ENCODE results near the gene CDK19. TPM values are rescaled to one million over a fixed set of nuclear protein-coding genes. Genes with fewer than 3 reads are reported as not detected.

The CDK19 gene
- total RNA-seq, 2 donors from 2014 or later, result 16.8 to 20.8 TPM

DNA sequence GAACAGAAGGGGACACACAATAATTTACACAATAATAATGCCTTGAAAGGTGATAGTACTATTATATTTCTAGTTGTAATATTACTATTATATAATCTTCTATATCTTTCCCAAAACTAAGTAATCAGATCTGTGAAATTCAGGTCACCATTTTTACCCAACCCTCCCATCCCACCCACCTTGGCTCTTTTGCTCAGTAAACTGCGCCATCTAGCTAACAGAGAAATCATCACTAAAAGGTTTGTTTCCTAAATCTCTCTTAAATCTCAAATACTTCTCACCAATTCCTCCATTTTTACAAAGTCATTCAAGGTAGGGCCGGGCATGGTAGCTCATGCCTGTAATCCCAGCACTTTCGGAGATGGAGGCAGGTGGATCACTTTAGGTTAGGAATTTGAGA lies 83.4 kb downstream of the CDK19 start:
- no peaks in the 10 kb centered on the region for H3K27me3 ChIP-seq (ENCODE audit: control insufficient read depth, insufficient read depth, low read length, poor library complexity, severe bottlenecking)
- no peaks in the 10 kb centered on the region for H3K27me3 Mint-ChIP-seq (ENCODE audit: insufficient read depth)
- peaks cover 3% of the 10 kb centered on the region for H3K36me3 ChIP-seq (ENCODE audit: control insufficient read depth, insufficient read depth, low read length)
- H3K9me3 Mint-ChIP-seq, result no peaks in the 10 kb centered on the region
- no peak overlapping the region for H3K9ac ChIP-seq (ENCODE audit: extremely low read depth, low read length, poor library complexity, severe bottlenecking)
- 86 to 94% methylated on average over 1 to 3 of the region's 3 CpGs for WGBS, 2 experiments (ENCODE audit: insufficient coverage in 1 of 2, insufficient read length in 1 of 2)
- TF ChIP-seq, protein P1, sequence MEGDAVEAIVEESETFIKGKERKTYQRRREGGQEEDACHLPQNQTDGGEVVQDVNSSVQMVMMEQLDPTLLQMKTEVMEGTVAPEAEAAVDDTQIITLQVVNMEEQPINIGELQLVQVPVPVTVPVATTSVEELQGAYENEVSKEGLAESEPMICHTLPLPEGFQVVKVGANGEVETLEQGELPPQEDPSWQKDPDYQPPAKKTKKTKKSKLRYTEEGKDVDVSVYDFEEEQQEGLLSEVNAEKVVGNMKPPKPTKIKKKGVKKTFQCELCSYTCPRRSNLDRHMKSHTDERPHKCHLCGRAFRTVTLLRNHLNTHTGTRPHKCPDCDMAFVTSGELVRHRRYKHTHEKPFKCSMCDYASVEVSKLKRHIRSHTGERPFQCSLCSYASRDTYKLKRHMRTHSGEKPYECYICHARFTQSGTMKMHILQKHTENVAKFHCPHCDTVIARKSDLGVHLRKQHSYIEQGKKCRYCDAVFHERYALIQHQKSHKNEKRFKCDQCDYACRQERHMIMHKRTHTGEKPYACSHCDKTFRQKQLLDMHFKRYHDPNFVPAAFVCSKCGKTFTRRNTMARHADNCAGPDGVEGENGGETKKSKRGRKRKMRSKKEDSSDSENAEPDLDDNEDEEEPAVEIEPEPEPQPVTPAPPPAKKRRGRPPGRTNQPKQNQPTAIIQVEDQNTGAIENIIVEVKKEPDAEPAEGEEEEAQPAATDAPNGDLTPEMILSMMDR (conservative IDR thresholded peaks at IDR 0.05), result peak; percentile 40
- H3K4me3 ChIP-seq (ENCODE audit: low read length), result no peak overlapping the region
- no peak for DNase-seq
- no peak overlapping the region for H3K4me3 Mint-ChIP-seq
- peak overlapping the region; percentile 72 for H3K27ac Mint-ChIP-seq
- H3K4me1 ChIP-seq (ENCODE audit: control insufficient read depth, insufficient read depth, low read length), result no peaks in the 10 kb centered on the region
- H3K4me1 Mint-ChIP-seq, result no peaks in the 10 kb centered on the region
- no peak overlapping the region for H3K27ac ChIP-seq (ENCODE audit: low read depth, low read length)
- H3K36me3 Mint-ChIP-seq (ENCODE audit: low read depth), result peaks cover 4% of the 10 kb centered on the region
- no peaks in the 10 kb centered on the region for H3K9me3 ChIP-seq (ENCODE audit: control insufficient read depth, low read length)

DNA sequence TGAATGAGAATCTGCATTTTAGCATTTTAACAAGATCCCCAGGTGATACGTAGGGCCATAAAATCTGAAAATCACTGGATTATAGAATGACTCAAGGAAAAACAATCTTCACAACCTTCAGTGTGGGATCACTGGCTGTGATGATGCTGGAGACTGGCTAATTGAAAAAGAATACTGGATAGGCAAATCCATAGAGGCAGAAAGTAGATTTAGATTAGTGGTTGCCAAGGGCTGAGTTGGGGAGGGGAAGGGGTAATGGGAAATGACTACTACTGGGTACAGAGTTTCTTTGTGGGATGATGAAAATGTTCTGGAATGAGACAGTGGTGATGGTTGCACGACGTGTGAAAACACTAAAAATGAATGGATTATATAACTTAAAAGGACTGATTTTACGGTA lies 84.1 kb downstream of the CDK19 start:
- TF ChIP-seq, protein P1 (conservative IDR thresholded peaks at IDR 0.05), result no peak
- Histone ChIP-seq H3K9ac (ENCODE audit: extremely low read depth, low read length, poor library complexity, severe bottlenecking) (no peak overlapping the region), H3K36me3 (ENCODE audit: control insufficient read depth, insufficient read depth, low read length) (peaks cover 3% of the 10 kb centered on the region), H3K4me1 (ENCODE audit: control insufficient read depth, insufficient read depth, low read length) (no peaks in the 10 kb centered on the region), H3K27me3 (ENCODE audit: control insufficient read depth, insufficient read depth, low read length, poor library complexity, severe bottlenecking) (no peaks in the 10 kb centered on the region), H3K9me3 (ENCODE audit: control insufficient read depth, low read length) (no peaks in the 10 kb centered on the region), H3K27ac (ENCODE audit: low read depth, low read length) (no peak overlapping the region), H3K4me3 (ENCODE audit: low read length) (no peak overlapping the region)
- Mint-ChIP-seq H3K4me1 (no peaks in the 10 kb centered on the region), H3K27ac (no peak overlapping the region), H3K27me3 (ENCODE audit: insufficient read depth) (no peaks in the 10 kb centered on the region), H3K9me3 (no peaks in the 10 kb centered on the region), H3K4me3 (no peak overlapping the region), H3K36me3 (ENCODE audit: low read depth) (peaks cover 4% of the 10 kb centered on the region)
- DNase-seq, result no peak
- WGBS, 2 experiments (ENCODE audit: insufficient coverage in 1 of 2, insufficient read length in 1 of 2), result 94 to 100% methylated on average over 3 to 4 of the region's 4 CpGs

DNA sequence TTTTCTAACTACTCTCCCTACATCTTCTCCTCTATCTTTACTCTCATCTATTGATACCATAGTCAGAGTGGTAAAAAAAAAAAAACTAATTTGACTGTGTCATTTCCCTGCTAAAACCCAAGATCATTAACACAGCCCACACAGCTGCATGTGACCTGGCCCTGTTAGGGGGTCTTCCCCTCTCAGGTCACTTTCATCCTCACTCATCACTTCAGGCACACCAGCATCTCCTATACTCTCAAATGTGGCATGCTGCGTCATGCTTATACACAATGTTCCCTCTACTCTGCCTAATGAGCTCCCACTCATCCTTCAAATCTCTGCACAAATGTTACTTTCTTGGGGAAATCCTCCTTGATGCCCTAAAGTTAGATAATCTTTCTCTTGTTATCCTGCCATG lies 86.8 kb downstream of the CDK19 start:
- WGBS, 2 experiments (ENCODE audit: insufficient coverage in 1 of 2, insufficient read length in 1 of 2), result 95 to 100% methylated on average over 1 of the region's 1 CpG
- no peaks in the 10 kb centered on the region for H3K27me3 Mint-ChIP-seq (ENCODE audit: insufficient read depth)
- H3K9me3 Mint-ChIP-seq, result no peaks in the 10 kb centered on the region
- Histone ChIP-seq H3K9me3 (ENCODE audit: control insufficient read depth, low read length) (no peaks in the 10 kb centered on the region), H3K4me3 (ENCODE audit: low read length) (no peak overlapping the region), H3K27me3 (ENCODE audit: control insufficient read depth, insufficient read depth, low read length, poor library complexity, severe bottlenecking) (no peaks in the 10 kb centered on the region), H3K27ac (ENCODE audit: low read depth, low read length) (no peak overlapping the region), H3K9ac (ENCODE audit: extremely low read depth, low read length, poor library complexity, severe bottlenecking) (no peak overlapping the region), H3K36me3 (ENCODE audit: control insufficient read depth, insufficient read depth, low read length) (peaks cover 3% of the 10 kb centered on the region), H3K4me1 (ENCODE audit: control insufficient read depth, insufficient read depth, low read length) (no peaks in the 10 kb centered on the region)
- H3K36me3 Mint-ChIP-seq (ENCODE audit: low read depth), result peaks cover 5% of the 10 kb centered on the region
- H3K27ac Mint-ChIP-seq, result no peak overlapping the region
- no peak for DNase-seq
- TF ChIP-seq, protein P1 (conservative IDR thresholded peaks at IDR 0.05), result no peak
- H3K4me1 Mint-ChIP-seq, result no peaks in the 10 kb centered on the region
- H3K4me3 Mint-ChIP-seq, result no peak overlapping the region
